Cardiac fibroblast (primary cell): ENCODE results near the gene C1QTNF8.

Experiments used
- DNase-seq, 2 donors: peaks; one replicate each; pipeline versions ENCODE4 v3.0.0 to v3.0.0-alpha.2; 2010; ENCODE audit warnings: low read depth in 2 of 2
- H3K4me3 ChIP-seq, 2 donors: replicated peaks in 1 of 2; 1 replicate in 1 of 2; 2 replicates in 1 of 2; pipeline ENCODE4 v1.5.1; 2011; ENCODE audit warnings: low read depth in 2 of 2, low read length in 2 of 2, mild to moderate bottlenecking in 2 of 2, moderate library complexity in 1 of 2
- TF ChIP-seq, protein P1 (sequence below): IDR thresholded peaks from one replicate; pipeline ENCODE4 v1.5.1; 2011; ENCODE audit warnings: low read depth, mild to moderate bottlenecking, low read length, inconsistent platforms

Gene C1QTNF8, protein sequence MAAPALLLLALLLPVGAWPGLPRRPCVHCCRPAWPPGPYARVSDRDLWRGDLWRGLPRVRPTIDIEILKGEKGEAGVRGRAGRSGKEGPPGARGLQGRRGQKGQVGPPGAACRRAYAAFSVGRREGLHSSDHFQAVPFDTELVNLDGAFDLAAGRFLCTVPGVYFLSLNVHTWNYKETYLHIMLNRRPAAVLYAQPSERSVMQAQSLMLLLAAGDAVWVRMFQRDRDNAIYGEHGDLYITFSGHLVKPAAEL

DNA sequence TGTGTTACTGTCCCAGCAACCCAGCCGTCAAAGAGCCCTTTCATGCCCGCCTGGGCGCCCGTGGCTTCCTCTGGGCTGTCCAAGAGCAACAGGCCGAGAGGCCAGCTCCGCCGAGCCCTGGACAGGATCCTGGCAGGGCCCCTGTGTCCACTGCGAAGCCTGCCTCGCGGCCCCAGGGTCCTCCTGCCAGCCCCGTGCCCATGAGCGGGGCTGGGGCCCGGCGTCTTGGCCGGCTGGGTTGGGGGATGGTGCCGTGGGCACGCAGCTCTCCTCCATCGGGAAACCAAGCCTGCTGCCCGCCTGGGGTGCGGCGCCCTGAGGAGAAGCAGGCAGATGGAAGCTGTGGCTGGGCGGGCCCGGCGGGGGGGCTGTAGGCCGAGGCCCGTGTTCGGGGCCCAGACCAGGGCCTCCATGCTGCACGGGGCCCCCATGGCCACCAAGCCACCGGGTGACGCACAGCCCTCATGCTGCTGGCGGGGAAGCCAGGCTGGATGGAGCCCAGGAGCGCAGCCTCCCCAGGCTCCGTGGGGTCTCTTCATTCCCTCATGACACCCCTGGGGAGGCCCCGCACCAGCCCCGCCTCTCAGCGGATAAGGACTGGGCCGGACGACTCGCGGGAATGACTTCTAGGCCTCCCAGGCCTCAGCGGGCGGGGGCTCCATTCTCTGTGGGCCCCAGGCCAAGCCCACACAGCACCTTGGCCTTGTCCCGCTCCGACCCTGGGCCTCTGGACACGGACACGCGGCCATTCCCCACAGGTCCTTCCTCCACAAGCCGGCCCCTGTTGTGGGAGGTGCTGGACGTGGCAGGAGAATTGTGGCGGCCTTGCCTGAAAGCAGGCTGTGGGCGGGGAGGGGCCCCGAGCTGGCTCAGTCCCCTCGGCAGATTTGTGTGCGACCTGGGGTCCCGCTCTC lies at the start of gene C1QTNF8:
Gene C1QTNF8, minus strand, starts transcription at position 76 of the 914 bp plus-strand sequence. CDS start 1,322 bp downstream, outside the sequence.
- DNase-seq = no peak
- H3K4me3 ChIP-seq = no peak within 1 kb of the TSS
- TF ChIP-seq, protein P1, sequence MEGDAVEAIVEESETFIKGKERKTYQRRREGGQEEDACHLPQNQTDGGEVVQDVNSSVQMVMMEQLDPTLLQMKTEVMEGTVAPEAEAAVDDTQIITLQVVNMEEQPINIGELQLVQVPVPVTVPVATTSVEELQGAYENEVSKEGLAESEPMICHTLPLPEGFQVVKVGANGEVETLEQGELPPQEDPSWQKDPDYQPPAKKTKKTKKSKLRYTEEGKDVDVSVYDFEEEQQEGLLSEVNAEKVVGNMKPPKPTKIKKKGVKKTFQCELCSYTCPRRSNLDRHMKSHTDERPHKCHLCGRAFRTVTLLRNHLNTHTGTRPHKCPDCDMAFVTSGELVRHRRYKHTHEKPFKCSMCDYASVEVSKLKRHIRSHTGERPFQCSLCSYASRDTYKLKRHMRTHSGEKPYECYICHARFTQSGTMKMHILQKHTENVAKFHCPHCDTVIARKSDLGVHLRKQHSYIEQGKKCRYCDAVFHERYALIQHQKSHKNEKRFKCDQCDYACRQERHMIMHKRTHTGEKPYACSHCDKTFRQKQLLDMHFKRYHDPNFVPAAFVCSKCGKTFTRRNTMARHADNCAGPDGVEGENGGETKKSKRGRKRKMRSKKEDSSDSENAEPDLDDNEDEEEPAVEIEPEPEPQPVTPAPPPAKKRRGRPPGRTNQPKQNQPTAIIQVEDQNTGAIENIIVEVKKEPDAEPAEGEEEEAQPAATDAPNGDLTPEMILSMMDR = no peak

DNA sequence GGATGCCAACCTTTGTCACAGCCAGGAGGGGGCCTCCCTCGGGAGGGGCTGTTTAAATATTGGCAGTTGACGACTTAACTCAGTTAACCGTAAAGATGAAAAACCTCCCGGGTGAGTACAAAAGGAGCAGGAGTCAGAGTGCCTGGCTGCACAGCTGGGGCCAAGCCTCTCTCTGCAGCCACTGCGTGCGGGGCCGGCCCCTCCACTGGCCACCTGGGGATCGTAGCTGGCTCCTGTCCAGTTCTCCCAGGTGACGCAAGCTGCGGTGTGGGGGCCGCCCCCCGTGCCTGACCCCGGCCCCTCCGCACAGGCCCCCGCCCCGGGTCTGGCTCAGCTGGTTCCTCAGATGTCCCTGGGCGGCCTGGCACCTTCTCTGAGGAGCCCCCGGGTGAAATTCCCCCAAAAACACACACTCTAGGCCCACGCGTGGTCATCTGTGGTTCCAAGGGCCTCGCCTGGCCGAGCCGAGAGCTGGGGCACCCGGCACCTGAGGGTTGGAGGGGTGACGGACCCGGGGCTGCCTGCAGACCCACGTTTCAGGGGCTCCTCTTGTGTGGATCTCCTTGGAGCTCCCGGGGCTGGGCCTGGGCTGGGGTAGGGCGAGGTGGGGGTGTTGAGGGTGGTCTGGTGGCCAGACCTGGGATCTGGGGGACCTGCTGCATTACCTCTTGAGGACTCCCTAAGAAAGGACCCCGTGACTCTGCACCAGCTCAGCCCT lies 49.5 kb upstream of the C1QTNF8 start:
- TF ChIP-seq, protein P1 = no peak
- no peak for DNase-seq
- no peak overlapping the region for H3K4me3 ChIP-seq

DNA sequence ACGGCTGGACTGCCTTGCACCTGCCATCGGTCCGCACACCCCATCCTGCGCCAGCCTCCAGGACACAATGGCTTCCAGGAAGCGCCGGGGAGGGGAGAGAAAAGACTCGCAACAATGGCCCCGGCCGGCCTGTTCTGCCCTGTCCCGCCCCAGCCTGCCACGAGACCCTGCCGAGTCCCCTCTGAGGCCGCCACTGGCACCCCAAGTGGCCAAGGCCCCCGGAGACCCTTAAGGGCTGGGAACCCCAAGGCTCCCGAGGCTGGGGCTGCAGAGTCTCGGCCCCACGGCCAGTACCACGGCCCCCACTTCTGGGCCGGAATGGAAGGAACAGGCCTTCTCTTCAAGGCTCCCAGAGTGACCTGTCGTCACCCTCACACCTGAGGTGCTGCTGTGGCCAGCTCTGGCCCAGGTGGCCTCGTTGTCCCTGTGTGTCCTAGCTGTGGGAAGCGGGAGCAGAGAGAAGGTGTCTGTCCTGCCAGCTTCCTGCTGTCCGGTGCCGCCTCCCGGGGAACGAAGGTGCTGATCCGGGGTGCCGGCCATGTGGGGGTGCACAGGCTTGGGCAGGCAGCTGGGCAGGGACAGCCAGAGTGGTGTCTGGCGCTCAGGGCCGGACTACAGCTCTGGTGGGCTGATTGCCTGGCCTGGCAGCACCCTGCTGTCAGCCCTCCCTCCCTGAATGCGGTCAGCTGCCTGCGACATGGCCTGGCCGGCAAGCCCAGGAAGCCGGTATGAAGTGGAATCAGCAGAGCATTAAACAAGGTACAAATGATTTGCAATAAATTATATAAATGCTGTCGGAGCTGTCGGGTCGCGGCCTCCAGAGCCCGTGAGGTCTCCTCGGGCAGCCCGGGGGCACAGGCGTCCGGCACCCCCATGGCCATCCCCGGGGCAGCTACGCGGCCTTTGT lies 48.7 kb upstream of the C1QTNF8 start:
- no peak for DNase-seq
- TF ChIP-seq, protein P1 = no peak
- no peak overlapping the region for H3K4me3 ChIP-seq

DNA sequence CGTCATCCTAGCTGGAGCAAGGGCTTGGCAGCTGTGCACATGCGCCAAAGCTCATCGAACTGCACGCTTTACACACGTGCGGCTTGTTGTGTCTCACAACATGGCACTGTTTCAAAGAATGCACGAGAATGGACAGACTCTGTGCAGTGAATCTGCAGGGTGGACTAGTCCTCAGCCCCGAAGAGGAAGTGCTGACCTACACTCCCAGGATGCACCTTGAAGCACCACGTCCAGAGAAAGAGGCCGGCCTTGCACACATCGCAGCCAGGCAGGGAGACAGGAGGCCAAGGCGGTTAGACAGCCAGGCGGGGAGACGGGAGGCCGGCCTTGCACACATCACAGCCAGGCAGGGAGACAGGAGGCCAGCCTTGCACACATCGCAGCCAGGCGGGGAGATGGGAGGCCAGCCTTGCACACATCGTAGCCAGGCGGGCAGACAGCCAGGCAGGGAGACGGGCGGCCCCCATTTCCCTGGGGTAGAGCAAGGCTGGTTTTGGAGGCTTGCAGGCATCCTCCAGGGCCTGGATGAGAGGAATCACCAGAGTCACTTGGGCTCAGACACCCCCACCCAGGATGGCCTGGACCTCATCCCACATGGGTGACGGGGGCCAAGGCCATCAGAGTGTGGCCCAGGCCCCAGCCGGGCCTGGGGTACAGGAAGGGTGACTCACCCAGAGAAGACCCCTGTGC lies 47.9 kb upstream of the C1QTNF8 start:
- TF ChIP-seq, protein P1 = no peak
- no peak overlapping the region for H3K4me3 ChIP-seq
- DNase-seq = no peak

DNA sequence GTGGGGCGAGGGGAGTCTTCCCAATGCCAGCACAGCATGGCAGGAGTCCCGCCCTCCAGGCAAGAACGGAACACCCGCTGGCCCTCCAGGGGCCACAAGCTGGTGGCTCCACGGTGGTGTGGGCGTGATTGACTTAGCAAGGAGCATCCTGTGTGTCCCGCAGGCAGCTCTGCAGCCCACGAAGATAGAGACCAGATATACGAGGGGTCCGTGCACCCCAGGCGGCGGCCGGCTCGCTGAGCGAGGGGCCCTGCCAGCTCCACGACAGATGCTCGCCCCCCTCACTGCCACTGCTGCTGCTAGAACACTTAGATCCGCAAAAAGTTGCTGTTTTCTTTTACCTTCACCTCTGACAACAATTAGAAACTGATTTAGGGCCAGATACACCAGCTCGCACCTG lies 46.9 kb upstream of the C1QTNF8 start:
- TF ChIP-seq, protein P1 = no peak
- DNase-seq = no peak
- H3K4me3 ChIP-seq = no peak overlapping the region
